ENCODE results near the gene GPR137. TPM values are rescaled to one million over a fixed set of nuclear protein-coding genes. Genes with fewer than 3 reads are reported as not detected.

The GPR137 gene
- total and polyA plus RNA-seq, 4 donors, result 6.7 to 22.2 (median 9.0) TPM

GRCh38 chr11:64255135-64256128, 30.2 kb upstream of the GPR137 start:
- Histone ChIP-seq H3K4me1 (ENCODE audit: control insufficient read depth in 4 of 4, insufficient read depth in 4 of 4, low read length in 3 of 4) (peaks cover under 1 to 17% (median 14%) of the 10 kb centered on the region in 4 donors), H3K27me3 (ENCODE audit: control insufficient read depth in 4 of 4, insufficient read depth in 4 of 4, low read length in 3 of 4) (no peaks in the 10 kb centered on the region), H3K27ac (ENCODE audit: low read depth in 1 of 2, low read length in 2 of 2) (no peak overlapping the region), H3K4me3 (ENCODE audit: low read depth in 1 of 3, low read length in 3 of 3) (no peak overlapping the region), H3K9me3 (ENCODE audit: control insufficient read depth in 4 of 4, low read length in 3 of 4) (no peaks in the 10 kb centered on the region), H3K36me3 (ENCODE audit: control insufficient read depth in 4 of 4, insufficient read depth in 3 of 4, low read depth in 1 of 4, low read length in 3 of 4) (peaks cover 0 to 12% (median 3%) of the 10 kb centered on the region in 4 donors), H3K9ac (ENCODE audit: low read depth in 1 of 2, low read length in 2 of 2) (no peak overlapping the region)
- TF ChIP-seq FOXA2 (IDR thresholded peaks at IDR 0.05) (no peak), EGR1 (IDR thresholded peaks at IDR 0.05; ENCODE audit: low read depth in 2 of 2) (no peak), CTCF (IDR thresholded peaks at IDR 0.05; ENCODE audit: low read depth, low read length, missing input control) (no peak), JUND (IDR thresholded peaks at IDR 0.05) (no peak), HNF4G (IDR thresholded peaks at IDR 0.05) (no peak), YY1 (IDR thresholded peaks at IDR 0.05) (no peak), TAF1 (conservative IDR thresholded peaks at IDR 0.05) (no peak), HNF4A (conservative IDR thresholded peaks at IDR 0.05) (no peak), RAD21 (IDR thresholded peaks at IDR 0.05) (no peak), NR2F2 (IDR thresholded peaks at IDR 0.05) (no peak), FOXA1 (IDR thresholded peaks at IDR 0.05) (no peak), ATF3 (IDR thresholded peaks at IDR 0.05) (no peak), REST (IDR thresholded peaks at IDR 0.05) (no peak), RXRA (IDR thresholded peaks at IDR 0.05) (no peak), ZBTB33 (IDR thresholded peaks at IDR 0.05) (no peak), MAX (IDR thresholded peaks at IDR 0.05) (no peak), GABPA (IDR thresholded peaks at IDR 0.05 in 1 of 2, conservative IDR thresholded peaks at IDR 0.05 in 1 of 2) (no peak), SP1 (IDR thresholded peaks at IDR 0.05) (no peak)
- no peak for DNase-seq (ENCODE audit: low spot score)
- WGBS, result 92% methylated on average over 35 of the region's 35 CpGs
